Testis (tissue), 3 donors: ENCODE measurements around the gene SENP1. TPM values are rescaled to one million over a fixed set of nuclear protein-coding genes. Genes with fewer than 3 reads are reported as not detected.

Experiments used
- DNase-seq: peaks from one replicate; pipeline ENCODE4 v3.0.0-alpha.2; 2019
- H3K27ac ChIP-seq, 2 donors: fragments of 200-600 bp; sonication (generic); one replicate each; pipeline ENCODE4 v1.5.1; 2019
- H3K27me3 ChIP-seq: fragments of 200-600 bp; sonication (generic); one replicate; pipeline ENCODE4 v1.5.1; 2019
- H3K36me3 ChIP-seq: fragments of 200-600 bp; sonication (generic); one replicate; pipeline ENCODE4 v1.5.1; 2017; ENCODE audit warnings: low read depth; ENCODE audit errors: missing control alignments
- H3K4me1 ChIP-seq: fragments of 200-600 bp; sonication (generic); one replicate; pipeline ENCODE4 v1.5.1; 2019
- H3K4me3 ChIP-seq, 2 donors: fragments of 200-600 bp; sonication (generic); one replicate each; pipeline ENCODE4 v1.5.1; 2017 to 2019
- H3K9me3 ChIP-seq: fragments of 200-600 bp; sonication (generic); one replicate; pipeline ENCODE4 v1.5.1; 2017
- CTCF ChIP-seq, 3 experiments: fragments of 450-650 bp in 2 of 3; fragments of 200-600 bp in 1 of 3; sonication (generic) in 1 of 3; IDR thresholded peaks; one replicate each; pipeline ENCODE4 v1.5.1; 2016 to 2019; ENCODE audit warnings: antibody characterized with exemption in 3 of 3, mild to moderate bottlenecking in 2 of 3, moderate library complexity in 1 of 3
- POLR2A ChIP-seq: fragments of 450-650 bp; IDR thresholded peaks from one replicate; pipeline ENCODE4 v1.6.1; 2017; ENCODE audit warnings: antibody characterized with exemption, mild to moderate bottlenecking, moderate library complexity
- WGBS, 2 donors: methylation state at CpG; one replicate each; pipeline ENCODE4 v1.1.5; 2018; 5-methylcytosine and 5-hydroxymethylcytosine counted together
- intact Hi-C: fragments of 100-400 bp; cut with DNase I; formaldehyde crosslinking; loops from one replicate; pipeline ENCODE4 v1.15.1; 2023; ENCODE audit warnings: low total_unique reads
- polyA plus RNA-seq: library from polyadenylated mRNA; stranded (reverse); fragments of 350-450 nt; fragmentation: Illumina TruSeq; extraction: RNeasy Lipid Tissue Mini Kit (QIAGEN cat#74804); gene quantifications from one replicate; pipeline ENCODE4 v1.2.3, GENCODE V29; 2014; ENCODE audit warnings: low read depth, low replicate concordance; ENCODE audit not compliant: insufficient read depth
- total RNA-seq, 2 donors: library from RNA; depleted of rRNA; stranded (reverse); fragments of >200 nt; gene quantifications; one replicate each; pipeline ENCODE4 v1.2.3, GENCODE V29; 2016

The SENP1 gene
- total and polyA plus RNA-seq, 3 donors from 2014 or later: 84.2 to 148 (median 105) TPM

GRCh38 chr12:48008349-48008748 is 97.5 kb downstream of the SENP1 start:
- Histone ChIP-seq H3K4me1 (peaks cover 16% of the 10 kb centered on the region), H3K9me3 (no peaks in the 10 kb centered on the region), H3K36me3 (no peaks in the 10 kb centered on the region), H3K27ac (no peak overlapping the region), H3K4me3 (no peak overlapping the region), H3K27me3 (no peaks in the 10 kb centered on the region)
- intact Hi-C loops: no loop called here
- TF ChIP-seq POLR2A (no peak), CTCF (IDR thresholded peaks at IDR 0.05) (no peak)
- WGBS, 2 donors: 80 to 82% methylated on average over 2 of the region's 2 CpGs
- no peak for DNase-seq

GRCh38 chr12:48007206-48007605 is 98.7 kb downstream of the SENP1 start:
- intact Hi-C loops: no loop called here
- DNase-seq: no peak
- Histone ChIP-seq H3K36me3 (no peaks in the 10 kb centered on the region), H3K27ac (no peak overlapping the region), H3K4me1 (peaks cover 24% of the 10 kb centered on the region), H3K4me3 (no peak overlapping the region), H3K27me3 (no peaks in the 10 kb centered on the region), H3K9me3 (no peaks in the 10 kb centered on the region)
- WGBS, 2 donors: 87 to 94% methylated on average over 4 of the region's 4 CpGs
- TF ChIP-seq POLR2A (no peak), CTCF (IDR thresholded peaks at IDR 0.05) (no peak)

GRCh38 chr12:48005750-48006021 is 100.2 kb downstream of the SENP1 start:
- intact Hi-C loops: no loop called here

GRCh38 chr12:48005001-48005749 is 100.7 kb downstream of the SENP1 start:
- Histone ChIP-seq H3K9me3 (no peaks in the 10 kb centered on the region), H3K36me3 (no peaks in the 10 kb centered on the region), H3K27me3 (no peaks in the 10 kb centered on the region), H3K27ac (no peak overlapping the region), H3K4me1 (peaks cover 34% of the 10 kb centered on the region), H3K4me3 (peak overlapping the region in 1 of 2 donors; percentile 18)
- no peak for TF ChIP-seq CTCF (IDR thresholded peaks at IDR 0.05)
- TF ChIP-seq POLR2A: no peak
- DNase-seq: no peak
- intact Hi-C loops: no loop called here
- WGBS, 2 donors: 42 to 47% methylated on average over 17 to 30 of the region's 30 CpGs

More at GRCh38 chr12:48005750-48006021, 100.2 kb downstream of the SENP1 start:
- Histone ChIP-seq H3K36me3 (no peaks in the 10 kb centered on the region), H3K27me3 (no peaks in the 10 kb centered on the region), H3K4me3 (no peak overlapping the region), H3K4me1 (peaks cover 34% of the 10 kb centered on the region), H3K9me3 (no peaks in the 10 kb centered on the region), H3K27ac (no peak overlapping the region)
- DNase-seq: no peak
- TF ChIP-seq CTCF (IDR thresholded peaks at IDR 0.05): no peak
- TF ChIP-seq POLR2A: no peak
